Astrocyte of the cerebellum (primary cell): Measurements from ENCODE around the gene GPSM3.
A peak's percentile ranks its signal among the peaks of the same experiment; 100 is the strongest.

Experiments used
- DNase-seq: peaks from one replicate; pipeline ENCODE4 v3.0.0-alpha.2; 2011; ENCODE audit warnings: low read depth
- H3K4me3 ChIP-seq: 2 replicates; pipeline ENCODE4 v1.5.1; 2011; ENCODE audit warnings: mild to moderate bottlenecking, low read depth, low read length, moderate library complexity
- in situ Hi-C: cut with HindIII; loops from 2 replicates; pipeline ENCODE4 v1.10.0; 2017; ENCODE audit warnings: low sequenced_read_pairs
- TF ChIP-seq, protein P1 (sequence below): IDR thresholded peaks from 2 replicates; pipeline ENCODE4 v1.5.1; 2012; ENCODE audit warnings: low read length, low read depth, moderate library complexity, mild to moderate bottlenecking; ENCODE audit errors: missing control alignments

Gene GPSM3

DNA sequence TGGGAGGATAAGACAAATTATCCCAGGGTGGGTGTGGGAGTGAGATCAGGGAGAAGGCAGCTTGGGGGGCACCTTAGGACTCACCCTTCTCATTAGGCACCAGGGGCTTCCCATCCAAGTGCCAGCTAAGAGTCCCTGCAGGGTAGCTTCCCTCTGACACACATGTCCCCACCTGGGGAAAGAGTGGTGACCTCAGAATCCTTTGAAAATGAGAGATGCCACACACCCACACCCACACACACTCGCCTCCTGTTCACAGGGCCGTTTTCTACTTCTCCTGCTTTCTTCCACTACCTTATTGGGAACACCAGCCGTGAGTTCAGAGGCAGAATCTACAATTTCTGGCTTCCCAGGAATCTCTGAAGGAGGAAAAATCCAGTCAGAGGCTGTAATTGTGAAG is 9.4 kb downstream of the GPSM3 start:
- in situ Hi-C loops: loop anchor here (10.0 kb wide), 1 partner anchor 58 kb away; the partner anchor contains the start of gene ATF6B
- TF ChIP-seq, protein P1, sequence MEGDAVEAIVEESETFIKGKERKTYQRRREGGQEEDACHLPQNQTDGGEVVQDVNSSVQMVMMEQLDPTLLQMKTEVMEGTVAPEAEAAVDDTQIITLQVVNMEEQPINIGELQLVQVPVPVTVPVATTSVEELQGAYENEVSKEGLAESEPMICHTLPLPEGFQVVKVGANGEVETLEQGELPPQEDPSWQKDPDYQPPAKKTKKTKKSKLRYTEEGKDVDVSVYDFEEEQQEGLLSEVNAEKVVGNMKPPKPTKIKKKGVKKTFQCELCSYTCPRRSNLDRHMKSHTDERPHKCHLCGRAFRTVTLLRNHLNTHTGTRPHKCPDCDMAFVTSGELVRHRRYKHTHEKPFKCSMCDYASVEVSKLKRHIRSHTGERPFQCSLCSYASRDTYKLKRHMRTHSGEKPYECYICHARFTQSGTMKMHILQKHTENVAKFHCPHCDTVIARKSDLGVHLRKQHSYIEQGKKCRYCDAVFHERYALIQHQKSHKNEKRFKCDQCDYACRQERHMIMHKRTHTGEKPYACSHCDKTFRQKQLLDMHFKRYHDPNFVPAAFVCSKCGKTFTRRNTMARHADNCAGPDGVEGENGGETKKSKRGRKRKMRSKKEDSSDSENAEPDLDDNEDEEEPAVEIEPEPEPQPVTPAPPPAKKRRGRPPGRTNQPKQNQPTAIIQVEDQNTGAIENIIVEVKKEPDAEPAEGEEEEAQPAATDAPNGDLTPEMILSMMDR: no peak

GRCh38 chr6:32182555-32182981 is 9.9 kb downstream of the GPSM3 start:
- no peak for DNase-seq
- TF ChIP-seq, protein P1: no peak
- in situ Hi-C loops: loop anchor here (10.0 kb wide), 1 partner anchor 58 kb away; the partner anchor contains the start of gene ATF6B
- H3K4me3 ChIP-seq: no peak overlapping the region

More for the DNA sequence above, 9.4 kb downstream of the GPSM3 start:
- no peak for DNase-seq
- no peak overlapping the region for H3K4me3 ChIP-seq

- DNase-seq: no peak
- in situ Hi-C loops: loop anchor here (10.0 kb wide), 1 partner anchor 57 kb away; the partner anchor contains the start of gene ATF6B
- TF ChIP-seq, protein P1: no peak
- no peak overlapping the region for H3K4me3 ChIP-seq
These were observed 10.4 kb downstream of the GPSM3 start for GRCh38 chr6:32181915-32182529.

- TF ChIP-seq, protein P1: no peak
- no peak for DNase-seq
- no peak overlapping the region for H3K4me3 ChIP-seq
- in situ Hi-C loops: loop anchor here (10.0 kb wide), 1 partner anchor 56 kb away; the partner anchor contains the start of gene ATF6B
These were observed 11.2 kb downstream of the GPSM3 start for GRCh38 chr6:32181148-32181702.

GRCh38 chr6:32179766-32180405 is 12.6 kb downstream of the GPSM3 start:
- no peak overlapping the region for H3K4me3 ChIP-seq
- in situ Hi-C loops: loop anchor here (10.0 kb wide), 1 partner anchor 55 kb away; the partner anchor contains the start of gene ATF6B
- TF ChIP-seq, protein P1: no peak
- DNase-seq: no peak

GRCh38 chr6:32178547-32179440 is 13.6 kb downstream of the GPSM3 start:
- H3K4me3 ChIP-seq: peak overlapping the region; percentile 100
- in situ Hi-C loops: no loop called here
- no peak for DNase-seq
- TF ChIP-seq, protein P1: no peak
